ENCODE measurements around the gene IL34. TPM values are rescaled to one million over a fixed set of nuclear protein-coding genes. Genes with fewer than 3 reads are reported as not detected.
A peak's percentile ranks its signal among the peaks of the same experiment; 100 is the strongest.

IL34 gene
- total and polyA plus RNA-seq, 2 of the 13 experiments (the other 11 are each of a cell fraction or from before 2014, with no cell fraction given): 1.2 to 1.3 TPM

DNA sequence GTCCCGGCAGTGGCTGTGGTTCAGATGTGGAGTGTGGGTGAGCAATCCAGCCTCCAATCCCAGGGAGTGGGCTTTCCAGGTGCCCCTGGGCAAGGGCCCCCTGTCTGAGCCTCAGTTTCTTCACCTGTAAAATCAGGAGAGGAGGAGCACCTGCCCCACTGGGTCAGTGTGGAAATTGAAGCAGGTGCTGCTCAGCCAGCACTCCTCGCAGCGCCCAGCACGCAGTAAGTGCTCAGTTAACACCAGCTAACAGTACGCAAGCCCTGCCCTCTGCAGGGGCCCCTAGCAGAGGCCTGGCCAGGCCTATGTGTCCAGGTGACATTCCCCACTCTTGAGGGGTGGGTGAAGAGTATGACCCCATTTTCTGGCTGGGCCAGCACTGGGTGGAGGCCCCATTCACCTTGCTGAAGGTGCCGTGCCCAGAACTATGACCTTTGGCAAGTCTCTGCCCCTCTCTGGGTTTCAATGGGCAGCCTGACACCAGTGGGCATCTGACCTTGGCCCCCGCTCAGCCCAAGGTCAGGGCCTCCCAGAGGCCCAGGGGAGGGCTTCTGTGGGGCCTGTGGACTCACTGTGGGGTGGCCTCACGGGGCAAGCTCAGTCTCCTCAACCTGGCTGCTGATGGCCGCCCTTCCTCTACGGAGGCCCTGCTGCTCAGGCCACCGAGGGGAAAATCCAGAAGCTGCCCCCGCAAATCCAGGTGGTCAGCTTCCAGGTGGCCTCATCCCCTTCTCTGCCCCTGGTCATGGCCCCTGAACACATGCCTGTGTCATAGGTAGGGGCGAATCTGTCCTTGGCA lies 37.0 kb downstream of the IL34 start (continued):
- TF ChIP-seq NR2C2 (CRISPR knock-in tag; IDR thresholded peaks at IDR 0.05; ENCODE audit: borderline replicate concordance): peak; percentile 86
- no peak for TF ChIP-seq SIX1 (CRISPR knock-in tag; IDR thresholded peaks at IDR 0.05; ENCODE audit: borderline replicate concordance)
- TF ChIP-seq ZNF703 (CRISPR knock-in tag; IDR thresholded peaks at IDR 0.05; ENCODE audit: borderline replicate concordance): peak; percentile 53; the same call in 1 of the 2 replicates
- TF ChIP-seq ZNF282 (IDR thresholded peaks at IDR 0.05; ENCODE audit: partially characterized antibody): no peak
- TF ChIP-seq, protein P1, sequence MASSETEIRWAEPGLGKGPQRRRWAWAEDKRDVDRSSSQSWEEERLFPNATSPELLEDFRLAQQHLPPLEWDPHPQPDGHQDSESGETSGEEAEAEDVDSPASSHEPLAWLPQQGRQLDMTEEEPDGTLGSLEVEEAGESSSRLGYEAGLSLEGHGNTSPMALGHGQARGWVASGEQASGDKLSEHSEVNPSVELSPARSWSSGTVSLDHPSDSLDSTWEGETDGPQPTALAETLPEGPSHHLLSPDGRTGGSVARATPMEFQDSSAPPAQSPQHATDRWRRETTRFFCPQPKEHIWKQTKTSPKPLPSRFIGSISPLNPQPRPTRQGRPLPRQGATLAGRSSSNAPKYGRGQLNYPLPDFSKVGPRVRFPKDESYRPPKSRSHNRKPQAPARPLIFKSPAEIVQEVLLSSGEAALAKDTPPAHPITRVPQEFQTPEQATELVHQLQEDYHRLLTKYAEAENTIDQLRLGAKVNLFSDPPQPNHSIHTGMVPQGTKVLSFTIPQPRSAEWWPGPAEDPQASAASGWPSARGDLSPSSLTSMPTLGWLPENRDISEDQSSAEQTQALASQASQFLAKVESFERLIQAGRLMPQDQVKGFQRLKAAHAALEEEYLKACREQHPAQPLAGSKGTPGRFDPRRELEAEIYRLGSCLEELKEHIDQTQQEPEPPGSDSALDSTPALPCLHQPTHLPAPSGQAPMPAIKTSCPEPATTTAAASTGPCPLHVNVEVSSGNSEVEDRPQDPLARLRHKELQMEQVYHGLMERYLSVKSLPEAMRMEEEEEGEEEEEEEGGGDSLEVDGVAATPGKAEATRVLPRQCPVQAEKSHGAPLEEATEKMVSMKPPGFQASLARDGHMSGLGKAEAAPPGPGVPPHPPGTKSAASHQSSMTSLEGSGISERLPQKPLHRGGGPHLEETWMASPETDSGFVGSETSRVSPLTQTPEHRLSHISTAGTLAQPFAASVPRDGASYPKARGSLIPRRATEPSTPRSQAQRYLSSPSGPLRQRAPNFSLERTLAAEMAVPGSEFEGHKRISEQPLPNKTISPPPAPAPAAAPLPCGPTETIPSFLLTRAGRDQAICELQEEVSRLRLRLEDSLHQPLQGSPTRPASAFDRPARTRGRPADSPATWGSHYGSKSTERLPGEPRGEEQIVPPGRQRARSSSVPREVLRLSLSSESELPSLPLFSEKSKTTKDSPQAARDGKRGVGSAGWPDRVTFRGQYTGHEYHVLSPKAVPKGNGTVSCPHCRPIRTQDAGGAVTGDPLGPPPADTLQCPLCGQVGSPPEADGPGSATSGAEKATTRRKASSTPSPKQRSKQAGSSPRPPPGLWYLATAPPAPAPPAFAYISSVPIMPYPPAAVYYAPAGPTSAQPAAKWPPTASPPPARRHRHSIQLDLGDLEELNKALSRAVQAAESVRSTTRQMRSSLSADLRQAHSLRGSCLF (CRISPR knock-in tag; IDR thresholded peaks at IDR 0.05; ENCODE audit: borderline replicate concordance): no peak; the same call in 1 of the 2 replicates
- TF ChIP-seq ZNF839 (CRISPR knock-in tag; IDR thresholded peaks at IDR 0.05; ENCODE audit: borderline replicate concordance): no peak
- TF ChIP-seq MZF1 (CRISPR knock-in tag; IDR thresholded peaks at IDR 0.05; ENCODE audit: borderline replicate concordance): 0 out of 2 replicates have a peak, but pooled peaks have one; percentile 41
- TF ChIP-seq SRSF4 (IDR thresholded peaks at IDR 0.05; ENCODE audit: low read depth, low read length, poor library complexity, severe bottlenecking): no peak
- TF ChIP-seq HDAC6 (IDR thresholded peaks at IDR 0.05; ENCODE audit: low read depth, low read length): no peak
- TF ChIP-seq, protein P2, sequence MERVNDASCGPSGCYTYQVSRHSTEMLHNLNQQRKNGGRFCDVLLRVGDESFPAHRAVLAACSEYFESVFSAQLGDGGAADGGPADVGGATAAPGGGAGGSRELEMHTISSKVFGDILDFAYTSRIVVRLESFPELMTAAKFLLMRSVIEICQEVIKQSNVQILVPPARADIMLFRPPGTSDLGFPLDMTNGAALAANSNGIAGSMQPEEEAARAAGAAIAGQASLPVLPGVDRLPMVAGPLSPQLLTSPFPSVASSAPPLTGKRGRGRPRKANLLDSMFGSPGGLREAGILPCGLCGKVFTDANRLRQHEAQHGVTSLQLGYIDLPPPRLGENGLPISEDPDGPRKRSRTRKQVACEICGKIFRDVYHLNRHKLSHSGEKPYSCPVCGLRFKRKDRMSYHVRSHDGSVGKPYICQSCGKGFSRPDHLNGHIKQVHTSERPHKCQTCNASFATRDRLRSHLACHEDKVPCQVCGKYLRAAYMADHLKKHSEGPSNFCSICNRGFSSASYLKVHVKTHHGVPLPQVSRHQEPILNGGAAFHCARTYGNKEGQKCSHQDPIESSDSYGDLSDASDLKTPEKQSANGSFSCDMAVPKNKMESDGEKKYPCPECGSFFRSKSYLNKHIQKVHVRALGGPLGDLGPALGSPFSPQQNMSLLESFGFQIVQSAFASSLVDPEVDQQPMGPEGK (CRISPR knock-in tag; IDR thresholded peaks at IDR 0.05): peak; percentile 90
- no peak for TF ChIP-seq FOXK1 (CRISPR knock-in tag; IDR thresholded peaks at IDR 0.05; ENCODE audit: borderline replicate concordance, low read depth)
- no peak for TF ChIP-seq GZF1 (CRISPR knock-in tag; IDR thresholded peaks at IDR 0.05)
- 0 out of 2 replicates have a peak, but pooled peaks have one; percentile 23 for TF ChIP-seq THAP11 (CRISPR knock-in tag; IDR thresholded peaks at IDR 0.05)
- TF ChIP-seq SP2 (CRISPR knock-in tag; IDR thresholded peaks at IDR 0.05): no peak
- TF ChIP-seq SNAI1 (CRISPR knock-in tag; IDR thresholded peaks at IDR 0.05; ENCODE audit: borderline replicate concordance): no peak; the same call in 1 of the 2 replicates
- TF ChIP-seq, protein P3, sequence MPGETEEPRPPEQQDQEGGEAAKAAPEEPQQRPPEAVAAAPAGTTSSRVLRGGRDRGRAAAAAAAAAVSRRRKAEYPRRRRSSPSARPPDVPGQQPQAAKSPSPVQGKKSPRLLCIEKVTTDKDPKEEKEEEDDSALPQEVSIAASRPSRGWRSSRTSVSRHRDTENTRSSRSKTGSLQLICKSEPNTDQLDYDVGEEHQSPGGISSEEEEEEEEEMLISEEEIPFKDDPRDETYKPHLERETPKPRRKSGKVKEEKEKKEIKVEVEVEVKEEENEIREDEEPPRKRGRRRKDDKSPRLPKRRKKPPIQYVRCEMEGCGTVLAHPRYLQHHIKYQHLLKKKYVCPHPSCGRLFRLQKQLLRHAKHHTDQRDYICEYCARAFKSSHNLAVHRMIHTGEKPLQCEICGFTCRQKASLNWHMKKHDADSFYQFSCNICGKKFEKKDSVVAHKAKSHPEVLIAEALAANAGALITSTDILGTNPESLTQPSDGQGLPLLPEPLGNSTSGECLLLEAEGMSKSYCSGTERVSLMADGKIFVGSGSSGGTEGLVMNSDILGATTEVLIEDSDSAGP (CRISPR knock-in tag; IDR thresholded peaks at IDR 0.05; ENCODE audit: borderline replicate concordance): no peak; the same call in none of the 2 replicates
- no peak; the same call in 1 of the 2 replicates for TF ChIP-seq ZBTB38 (CRISPR knock-in tag; IDR thresholded peaks at IDR 0.05)
- peak; percentile 38; the same call in 1 of the 2 replicates for TF ChIP-seq KAT8 (CRISPR knock-in tag; IDR thresholded peaks at IDR 0.05)
- TF ChIP-seq MAZ (IDR thresholded peaks at IDR 0.05; ENCODE audit: borderline replicate concordance, low read depth, low read length): no peak
- peak; percentile 74 for TF ChIP-seq MAZ (CRISPR knock-in tag; IDR thresholded peaks at IDR 0.05; ENCODE audit: low read depth)
